ENCODE results near the gene KIF19. TPM values are rescaled to one million over a fixed set of nuclear protein-coding genes. Genes with fewer than 3 reads are reported as not detected.

The KIF19 gene
- polyA plus RNA-seq, 2 of the 4 experiments (the other 2 are of a cell fraction): not detected

DNA sequence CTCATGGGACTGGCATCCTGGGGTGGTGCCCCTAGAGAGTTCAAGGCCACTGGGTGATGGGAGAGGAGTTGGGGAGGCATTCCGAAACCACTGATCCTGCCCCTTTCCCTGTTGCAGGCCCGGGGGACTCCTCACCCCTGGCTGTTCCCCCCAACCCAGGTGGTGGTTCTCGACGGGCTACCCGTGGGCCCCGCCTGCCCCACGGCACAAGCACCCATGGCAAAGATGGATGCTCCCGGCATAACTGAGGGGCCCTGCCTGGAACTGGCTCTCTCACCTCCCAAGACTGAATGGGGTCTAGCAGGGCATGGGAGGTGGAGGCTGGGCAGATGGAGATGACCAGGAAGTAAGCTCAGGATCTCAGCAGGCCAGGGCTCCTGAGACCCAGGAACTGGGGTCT lies 29.0 kb downstream of the KIF19 start:
- Histone ChIP-seq H3K4me2 (no peak overlapping the region), H3K9me3 (no peaks in the 10 kb centered on the region), H3K4me3 (no peak overlapping the region), H3K27ac (no peak overlapping the region), H3K4me1 (peaks cover 18% of the 10 kb centered on the region; the same call in 1 of the 3 replicates)
- no peak for ATAC-seq
- CTCF ChIA-PET: interaction anchor here (0.6 to 34.5 kb wide), 7 partner anchors 8 to 357 kb away, joined by 3 to 674 read pairs (median 5); partner anchors contain the start of genes BTBD17 and GPR142
- POLR2A ChIA-PET: no interaction called here
- DNase-seq (ENCODE audit: low read depth in 1 of 2, low spot score in 1 of 2): no peak
- FAIRE-seq: no peak
- TF ChIP-seq JUN (IDR thresholded peaks at IDR 0.05): no peak
- no peak for TF ChIP-seq MYC (IDR thresholded peaks at IDR 0.05; ENCODE audit: borderline replicate concordance, low read length)
- no peak for TF ChIP-seq RAD21 (conservative IDR thresholded peaks at IDR 0.05 in 1 of 2, IDR thresholded peaks at IDR 0.05 in 1 of 2)
- TF ChIP-seq SMC3 (IDR thresholded peaks at IDR 0.05): no peak
- TF ChIP-seq GATA3 (IDR thresholded peaks at IDR 0.05; ENCODE audit: borderline replicate concordance): no peak
- no peak for TF ChIP-seq EP300 (IDR thresholded peaks at IDR 0.05)
- TF ChIP-seq CHD2 (IDR thresholded peaks at IDR 0.05; ENCODE audit: low read length, partially characterized antibody): no peak
- no peak for TF ChIP-seq FOSB (CRISPR knock-in tag; IDR thresholded peaks at IDR 0.05)
- TF ChIP-seq, protein P1, sequence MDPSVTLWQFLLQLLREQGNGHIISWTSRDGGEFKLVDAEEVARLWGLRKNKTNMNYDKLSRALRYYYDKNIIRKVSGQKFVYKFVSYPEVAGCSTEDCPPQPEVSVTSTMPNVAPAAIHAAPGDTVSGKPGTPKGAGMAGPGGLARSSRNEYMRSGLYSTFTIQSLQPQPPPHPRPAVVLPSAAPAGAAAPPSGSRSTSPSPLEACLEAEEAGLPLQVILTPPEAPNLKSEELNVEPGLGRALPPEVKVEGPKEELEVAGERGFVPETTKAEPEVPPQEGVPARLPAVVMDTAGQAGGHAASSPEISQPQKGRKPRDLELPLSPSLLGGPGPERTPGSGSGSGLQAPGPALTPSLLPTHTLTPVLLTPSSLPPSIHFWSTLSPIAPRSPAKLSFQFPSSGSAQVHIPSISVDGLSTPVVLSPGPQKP (IDR thresholded peaks at IDR 0.05; ENCODE audit: low read depth, low read length): no peak
- TF ChIP-seq FOXS1 (CRISPR knock-in tag; IDR thresholded peaks at IDR 0.05): no peak
- TF ChIP-seq POLR2A (IDR thresholded peaks at IDR 0.05; ENCODE audit: low read length): no peak
- TF ChIP-seq, protein P2, sequence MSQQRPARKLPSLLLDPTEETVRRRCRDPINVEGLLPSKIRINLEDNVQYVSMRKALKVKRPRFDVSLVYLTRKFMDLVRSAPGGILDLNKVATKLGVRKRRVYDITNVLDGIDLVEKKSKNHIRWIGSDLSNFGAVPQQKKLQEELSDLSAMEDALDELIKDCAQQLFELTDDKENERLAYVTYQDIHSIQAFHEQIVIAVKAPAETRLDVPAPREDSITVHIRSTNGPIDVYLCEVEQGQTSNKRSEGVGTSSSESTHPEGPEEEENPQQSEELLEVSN (IDR thresholded peaks at IDR 0.05; ENCODE audit: borderline replicate concordance, low read depth): no peak
- 68% methylated on average over 8 of the region's 8 CpGs for WGBS (ENCODE audit: missing lambda C conversion rate)

DNA sequence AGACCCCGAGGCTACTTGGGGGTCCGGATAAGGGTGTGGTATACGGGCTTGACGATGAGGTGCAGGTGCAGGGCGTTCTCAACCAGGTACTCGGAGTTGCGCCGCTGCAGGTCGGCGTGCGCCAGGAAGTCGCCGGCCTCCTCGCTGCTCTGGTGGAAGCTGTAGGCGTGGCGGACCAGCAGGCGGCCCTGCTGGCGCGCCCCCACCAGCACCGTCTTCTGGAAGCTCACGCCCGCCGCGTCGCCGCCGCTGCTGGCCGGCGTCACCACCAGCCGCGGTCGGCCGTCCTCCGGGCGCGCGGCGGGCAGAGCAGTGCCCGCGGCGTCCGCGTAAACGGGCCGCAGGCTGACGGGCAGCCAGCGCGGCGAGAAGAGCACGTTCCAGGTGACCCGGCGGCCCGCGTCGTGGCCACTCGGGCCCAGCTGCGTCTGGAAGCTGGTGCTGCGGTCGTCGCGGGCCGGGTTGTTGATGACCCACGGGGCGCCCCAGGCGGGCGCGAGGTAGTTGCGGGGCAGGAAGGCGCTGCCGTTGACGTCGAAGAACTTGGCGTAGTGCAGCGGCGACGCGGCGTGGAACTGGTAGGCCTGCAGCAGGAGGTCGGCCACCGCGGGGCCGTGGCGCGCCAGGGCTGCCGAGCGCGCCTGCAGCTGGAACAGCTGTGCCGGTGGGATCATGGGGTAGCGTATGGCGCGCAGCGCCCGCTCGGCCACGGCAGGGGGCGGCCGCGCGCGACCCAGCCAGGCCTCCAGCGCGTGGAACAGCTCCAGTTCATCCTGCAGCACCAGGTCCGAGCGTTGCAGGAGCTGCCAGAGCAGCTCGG lies 30.8 kb downstream of the KIF19 start:
- ChIA-PET CTCF (interaction anchor here (0.7 to 34.5 kb wide), 15 partner anchors 10 to 185 kb away, joined by 3 to 674 read pairs (median 5); partner anchors contain the start of genes BTBD17 and GPR142), POLR2A (no interaction called here)
- Histone ChIP-seq H3K27ac (no peak overlapping the region; a peak in 1 of 6 replicates), H3K9me3 (no peaks in the 10 kb centered on the region), H3K4me2 (peak overlapping the region; percentile 78), H3K4me3 (peak overlapping the region; percentile 33), H3K4me1 (peaks cover 17% of the 10 kb centered on the region; the same call in 1 of the 3 replicates)
- WGBS (ENCODE audit: missing lambda C conversion rate): 22% methylated on average over 44 of the region's 105 CpGs
- TF ChIP-seq, protein P3, sequence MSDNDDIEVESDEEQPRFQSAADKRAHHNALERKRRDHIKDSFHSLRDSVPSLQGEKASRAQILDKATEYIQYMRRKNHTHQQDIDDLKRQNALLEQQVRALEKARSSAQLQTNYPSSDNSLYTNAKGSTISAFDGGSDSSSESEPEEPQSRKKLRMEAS (IDR thresholded peaks at IDR 0.05): no peak
- TF ChIP-seq TP53 (CRISPR knock-in tag; IDR thresholded peaks at IDR 0.05) (no peak), ZNF302 (CRISPR knock-in tag; IDR thresholded peaks at IDR 0.05) (no peak)
- no peak for FAIRE-seq
- no peak for ATAC-seq
- DNase-seq (ENCODE audit: low read depth in 1 of 2, low spot score in 1 of 2): peak in 1 of 2 experiments; percentile 24

DNA sequence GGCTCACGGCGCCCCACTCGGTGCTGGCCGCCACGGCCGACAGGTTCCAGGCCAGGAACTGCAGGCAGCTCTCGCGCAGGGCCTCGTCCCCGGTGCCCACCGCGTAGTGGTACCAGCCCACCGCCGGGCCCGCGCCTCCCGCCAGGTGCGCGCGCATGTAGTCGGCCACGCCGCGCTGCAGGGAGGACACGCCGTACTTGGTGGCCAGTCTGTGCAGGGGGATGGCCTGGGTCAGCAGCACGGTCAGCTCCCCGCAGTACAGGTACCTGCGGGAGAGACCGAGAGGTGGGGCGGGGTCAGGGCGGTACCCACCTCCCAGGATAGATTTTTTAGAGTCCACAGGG lies 31.4 kb downstream of the KIF19 start:
- Histone ChIP-seq H3K4me1 (peaks cover 14% of the 10 kb centered on the region; the same call in 1 of the 3 replicates), H3K4me3 (no peak overlapping the region), H3K4me2 (peak overlapping the region; percentile 78; the same call in 2 of the 3 replicates), H3K9me3 (no peaks in the 10 kb centered on the region), H3K27ac (no peak overlapping the region)
- FAIRE-seq: no peak
- 80% methylated on average over 31 of the region's 32 CpGs for WGBS (ENCODE audit: missing lambda C conversion rate)
- TF ChIP-seq NPAS2 (CRISPR knock-in tag; IDR thresholded peaks at IDR 0.05; ENCODE audit: borderline replicate concordance) (no peak), KDM1A (IDR thresholded peaks at IDR 0.05; ENCODE audit: low read depth) (no peak), EP300 (IDR thresholded peaks at IDR 0.05) (no peak), FOSL2 (IDR thresholded peaks at IDR 0.05) (no peak), FOSL2 (CRISPR knock-in tag; IDR thresholded peaks at IDR 0.05) (no peak), RFX5 (IDR thresholded peaks at IDR 0.05) (no peak), CHD2 (IDR thresholded peaks at IDR 0.05; ENCODE audit: low read length, partially characterized antibody) (no peak), JUN (IDR thresholded peaks at IDR 0.05) (no peak), FOSB (CRISPR knock-in tag; IDR thresholded peaks at IDR 0.05) (no peak), RCOR1 (IDR thresholded peaks at IDR 0.05; ENCODE audit: low read depth, low read length) (no peak), HOXA7 (CRISPR knock-in tag; IDR thresholded peaks at IDR 0.05) (no peak)
- TF ChIP-seq, protein P4, sequence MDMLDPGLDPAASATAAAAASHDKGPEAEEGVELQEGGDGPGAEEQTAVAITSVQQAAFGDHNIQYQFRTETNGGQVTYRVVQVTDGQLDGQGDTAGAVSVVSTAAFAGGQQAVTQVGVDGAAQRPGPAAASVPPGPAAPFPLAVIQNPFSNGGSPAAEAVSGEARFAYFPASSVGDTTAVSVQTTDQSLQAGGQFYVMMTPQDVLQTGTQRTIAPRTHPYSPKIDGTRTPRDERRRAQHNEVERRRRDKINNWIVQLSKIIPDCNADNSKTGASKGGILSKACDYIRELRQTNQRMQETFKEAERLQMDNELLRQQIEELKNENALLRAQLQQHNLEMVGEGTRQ (IDR thresholded peaks at IDR 0.05): no peak
- POLR2A ChIA-PET: interaction anchor here (0.5 kb wide), 1 partner anchor 180 kb away, joined by 3 read pairs; no protein-coding TSS in a partner anchor
- no peak for DNase-seq (ENCODE audit: low read depth in 1 of 2, low spot score in 1 of 2)
- no peak for ATAC-seq
- CTCF ChIA-PET: interaction anchor here (0.7 to 34.5 kb wide), 12 partner anchors 12 to 184 kb away, joined by 3 to 674 read pairs (median 4); partner anchors contain the start of genes BTBD17 and GPR142

Measured in A549 (cell line).